GM23248 (cell line): ENCODE data around the gene CIB2.

Experiments
- EZH2 ChIP-seq: fragments of 200-600 bp; sonication (generic); IDR thresholded peaks from 2 replicates; pipeline ENCODE4 v1.6.1; 2018; ENCODE audit warnings: antibody characterized with exemption, mild to moderate bottlenecking; ENCODE audit not compliant: insufficient read depth, poor library complexity, severe bottlenecking
- EZH2phosphoT487 ChIP-seq: fragments of 200-600 bp; sonication (generic); IDR thresholded peaks from 2 replicates; pipeline ENCODE4 v1.6.1; 2018; ENCODE audit warnings: antibody characterized with exemption, moderate library complexity, mild to moderate bottlenecking, low read depth; ENCODE audit not compliant: insufficient read depth

- TF ChIP-seq EZH2phosphoT487 (no peak), EZH2 (no peak)
These were observed 10.7 kb downstream of the CIB2 start for GRCh38 chr15:78120523-78120922.
